ENCODE results near the gene ERC1.

Gene ERC1

DNA sequence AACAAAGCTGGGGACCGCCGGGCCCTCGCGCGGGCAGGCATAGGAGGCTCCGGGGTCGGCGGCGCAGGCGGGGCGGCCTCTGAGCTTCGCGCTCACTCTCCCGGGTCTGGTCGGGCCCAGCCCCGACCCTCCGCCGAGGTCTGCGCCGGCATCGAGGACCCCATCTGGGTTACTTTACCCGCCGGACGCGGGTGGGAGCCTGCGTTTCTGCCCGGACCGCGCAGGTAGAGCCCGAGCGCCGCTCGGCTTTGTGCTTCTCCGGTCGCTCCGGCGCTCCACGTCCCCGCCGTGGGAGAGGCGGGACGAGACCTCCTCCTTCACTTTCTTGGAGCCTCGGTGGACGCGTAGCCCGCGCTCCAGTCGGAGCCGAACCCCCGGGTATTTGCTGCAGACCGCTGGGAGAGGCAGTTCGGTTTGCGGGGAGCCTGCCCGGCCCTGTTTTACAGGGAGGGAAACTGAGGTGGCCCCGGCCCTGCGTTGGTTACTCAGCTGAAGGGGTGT lies 540.2 kb downstream of the ERC1 start:
- no peak for DNase-seq (ENCODE audit: extremely low read depth, low read depth)
- peak overlapping the region; percentile 50 for H3K4me3 ChIP-seq (replicated peaks; ENCODE audit: low read depth, low read length)
- TF ChIP-seq, protein P1, sequence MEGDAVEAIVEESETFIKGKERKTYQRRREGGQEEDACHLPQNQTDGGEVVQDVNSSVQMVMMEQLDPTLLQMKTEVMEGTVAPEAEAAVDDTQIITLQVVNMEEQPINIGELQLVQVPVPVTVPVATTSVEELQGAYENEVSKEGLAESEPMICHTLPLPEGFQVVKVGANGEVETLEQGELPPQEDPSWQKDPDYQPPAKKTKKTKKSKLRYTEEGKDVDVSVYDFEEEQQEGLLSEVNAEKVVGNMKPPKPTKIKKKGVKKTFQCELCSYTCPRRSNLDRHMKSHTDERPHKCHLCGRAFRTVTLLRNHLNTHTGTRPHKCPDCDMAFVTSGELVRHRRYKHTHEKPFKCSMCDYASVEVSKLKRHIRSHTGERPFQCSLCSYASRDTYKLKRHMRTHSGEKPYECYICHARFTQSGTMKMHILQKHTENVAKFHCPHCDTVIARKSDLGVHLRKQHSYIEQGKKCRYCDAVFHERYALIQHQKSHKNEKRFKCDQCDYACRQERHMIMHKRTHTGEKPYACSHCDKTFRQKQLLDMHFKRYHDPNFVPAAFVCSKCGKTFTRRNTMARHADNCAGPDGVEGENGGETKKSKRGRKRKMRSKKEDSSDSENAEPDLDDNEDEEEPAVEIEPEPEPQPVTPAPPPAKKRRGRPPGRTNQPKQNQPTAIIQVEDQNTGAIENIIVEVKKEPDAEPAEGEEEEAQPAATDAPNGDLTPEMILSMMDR (IDR thresholded peaks at IDR 0.05; ENCODE audit: low read depth, low read length, missing control alignments): no peak

DNA sequence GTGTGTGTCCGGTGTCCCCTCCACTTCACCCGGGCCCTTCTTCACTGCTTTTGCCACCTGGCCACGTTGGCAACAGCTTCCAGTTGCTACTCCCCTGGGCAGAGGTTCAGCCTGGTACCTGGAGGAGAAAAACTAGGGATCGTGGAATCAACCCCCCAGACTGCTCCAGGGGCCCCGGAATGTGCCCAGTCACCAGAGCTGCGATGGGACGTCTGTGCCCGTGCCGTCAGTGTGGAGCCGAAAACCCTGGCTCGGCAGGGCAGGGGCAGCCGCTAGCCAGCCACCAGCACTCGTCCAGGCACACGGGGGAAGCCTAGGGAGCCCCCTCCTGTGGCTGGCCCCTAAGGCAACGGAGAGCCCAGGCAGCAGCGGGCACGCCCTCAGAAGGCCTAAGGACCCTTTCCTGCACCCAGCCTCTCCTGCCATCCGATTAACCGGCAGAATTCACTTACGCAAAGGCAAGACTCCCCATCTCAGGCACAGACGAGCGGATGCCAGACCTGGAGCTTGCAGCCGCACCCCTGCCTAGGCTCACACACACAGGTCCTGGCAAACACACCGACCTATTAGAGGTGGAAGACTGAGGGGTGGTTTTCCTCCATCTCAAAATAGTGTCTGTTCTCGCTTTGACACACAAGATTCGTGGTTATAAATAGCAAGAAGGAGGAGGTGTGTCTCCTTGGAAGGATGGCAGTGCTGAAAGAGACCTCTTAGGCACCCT lies 540.8 kb downstream of the ERC1 start:
- TF ChIP-seq, protein P1 (IDR thresholded peaks at IDR 0.05; ENCODE audit: low read depth, low read length, missing control alignments): no peak
- H3K4me3 ChIP-seq (replicated peaks; ENCODE audit: low read depth, low read length): peak overlapping the region; percentile 50
- no peak for DNase-seq (ENCODE audit: extremely low read depth, low read depth)

DNA sequence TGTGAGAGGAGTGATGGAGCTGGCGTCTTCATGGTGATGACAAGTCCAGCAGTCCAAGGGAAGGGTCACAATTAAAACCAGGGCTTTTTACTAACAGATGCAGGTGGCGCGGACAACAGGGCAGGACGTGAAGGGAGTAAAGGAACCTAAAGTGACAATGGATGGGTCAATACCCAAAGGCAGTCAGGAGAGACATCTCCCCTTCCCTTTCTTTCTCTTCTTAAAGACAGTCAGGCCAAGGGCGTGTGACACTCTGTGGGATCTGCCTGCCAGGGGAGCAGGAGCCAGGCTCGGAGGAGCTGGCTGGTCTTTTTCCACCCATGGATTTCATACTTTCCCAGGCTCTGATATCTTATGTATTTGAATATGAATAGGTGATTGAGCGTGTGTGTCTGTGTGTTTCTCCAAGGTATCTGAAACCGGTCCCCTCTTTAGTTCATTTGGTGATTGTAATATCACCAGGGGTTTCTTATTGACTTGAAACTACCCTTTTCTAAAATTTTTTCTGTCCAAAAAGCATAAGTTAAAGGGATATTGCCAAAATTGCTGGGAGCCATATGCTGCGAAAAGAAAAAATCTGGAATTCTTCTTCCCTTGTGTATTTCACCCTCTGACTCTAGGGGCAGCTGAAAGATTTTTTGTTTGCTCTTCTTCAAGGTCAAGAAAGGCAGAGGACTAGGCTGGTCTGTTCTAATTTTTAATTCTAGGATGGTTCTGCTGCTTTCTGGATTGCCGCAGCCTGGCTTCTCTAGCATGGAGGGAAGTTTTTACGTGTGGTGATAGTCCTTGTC lies 541.5 kb downstream of the ERC1 start:
- H3K4me3 ChIP-seq (replicated peaks; ENCODE audit: low read depth, low read length): no peak overlapping the region
- TF ChIP-seq, protein P1 (IDR thresholded peaks at IDR 0.05; ENCODE audit: low read depth, low read length, missing control alignments): no peak
- DNase-seq (ENCODE audit: extremely low read depth, low read depth): no peak

DNA sequence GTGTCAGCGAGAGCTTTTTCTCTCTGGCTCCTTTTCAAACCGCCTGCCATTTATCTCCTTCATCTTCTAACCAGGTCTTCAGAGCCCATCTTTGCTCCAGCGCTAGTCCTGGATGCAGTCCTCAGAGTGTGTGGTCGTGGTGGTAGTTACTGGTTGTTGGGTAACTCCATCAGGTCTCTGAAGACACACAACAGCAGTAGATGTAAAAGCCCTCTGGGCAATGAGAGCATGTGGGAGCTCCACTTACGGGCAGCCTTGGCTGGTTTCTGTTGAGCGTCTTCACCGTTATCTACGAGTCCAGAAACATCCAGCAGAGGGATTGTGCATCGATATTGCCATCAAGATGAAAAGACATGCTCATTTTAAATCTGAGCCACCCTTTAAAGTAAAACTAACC lies 542.2 kb downstream of the ERC1 start:
- H3K4me3 ChIP-seq (replicated peaks; ENCODE audit: low read depth, low read length): no peak overlapping the region
- DNase-seq (ENCODE audit: extremely low read depth, low read depth): no peak
- TF ChIP-seq, protein P1 (IDR thresholded peaks at IDR 0.05; ENCODE audit: low read depth, low read length, missing control alignments): no peak

DNA sequence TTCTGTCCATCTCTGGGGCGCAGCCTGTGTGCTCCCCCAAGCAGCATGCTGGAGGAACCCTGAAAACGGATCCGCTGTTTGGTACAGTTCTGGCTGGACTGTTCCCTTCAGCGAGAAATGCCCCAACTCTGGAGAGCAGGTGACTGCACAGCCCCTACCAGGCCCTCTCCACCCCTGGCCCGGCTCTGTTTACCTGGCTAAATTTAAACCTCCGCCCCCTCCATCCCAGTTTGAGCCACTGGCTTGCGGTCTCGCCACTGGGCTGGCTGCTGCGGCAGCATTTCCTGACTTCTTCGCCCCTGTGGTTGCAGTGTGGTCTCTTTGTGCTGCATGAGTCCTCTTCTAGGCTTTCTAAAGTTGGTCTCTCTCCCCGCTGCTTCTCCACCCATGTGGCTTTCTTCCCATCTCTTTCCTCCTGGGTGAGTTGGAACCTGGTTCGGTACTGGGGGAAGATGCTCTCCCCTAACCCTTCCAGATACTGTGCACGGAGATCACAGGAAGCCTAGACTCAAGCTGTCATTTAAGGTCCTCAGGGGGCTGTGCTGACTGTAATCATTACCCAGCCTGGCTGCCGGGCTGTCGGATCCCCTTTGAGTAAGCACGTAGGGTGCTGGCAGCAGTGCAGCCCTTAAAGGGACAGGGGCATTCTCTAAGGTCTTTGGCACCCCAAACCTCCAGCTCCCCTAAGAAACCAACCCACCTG lies 542.7 kb downstream of the ERC1 start:
- H3K4me3 ChIP-seq (replicated peaks; ENCODE audit: low read depth, low read length): no peak overlapping the region
- no peak for DNase-seq (ENCODE audit: extremely low read depth, low read depth)
- TF ChIP-seq, protein P1 (IDR thresholded peaks at IDR 0.05; ENCODE audit: low read depth, low read length, missing control alignments): no peak

DNA sequence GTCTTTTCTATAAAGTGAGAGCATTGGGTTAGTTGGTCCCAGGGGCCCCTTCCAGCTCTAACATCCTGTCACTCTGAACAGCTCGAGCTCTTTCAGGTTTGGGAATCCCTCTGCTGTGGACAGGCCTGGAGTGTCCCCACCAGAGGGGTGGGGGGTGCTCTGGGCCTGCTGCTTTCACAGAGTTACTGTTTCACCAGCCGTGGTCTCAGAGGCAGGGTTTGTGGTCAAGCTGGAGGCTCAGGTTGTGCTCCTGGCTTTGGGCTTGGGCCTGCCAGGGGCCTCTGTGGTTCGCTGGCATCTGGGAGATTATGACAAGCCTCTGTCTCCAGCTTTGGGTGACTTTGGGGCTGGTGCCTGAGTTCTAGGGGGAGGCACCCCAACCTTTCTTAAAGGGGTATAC lies 543.7 kb downstream of the ERC1 start:
- no peak for DNase-seq (ENCODE audit: extremely low read depth, low read depth)
- TF ChIP-seq, protein P1 (IDR thresholded peaks at IDR 0.05; ENCODE audit: low read depth, low read length, missing control alignments): no peak
- H3K4me3 ChIP-seq (replicated peaks; ENCODE audit: low read depth, low read length): no peak overlapping the region

Data from HFF-Myc (cell line).